GM10248 (cell line): ENCODE measurements around the gene CCDC102A.

Experiments
- CTCF ChIA-PET: fragments of 300-600 bp; sonication (Branson Sonifier 250); formaldehyde crosslinking; extraction: SDS; loops from one replicate; lab custom pipeline; 2021; ENCODE audit warnings: antibody characterized with exemption; lab: Yijun Ruan, JAX
- POLR2A ChIA-PET: fragments of 350-650 bp; sonication (Branson Sonifier 250); formaldehyde crosslinking; extraction: SDS; loops from one replicate; lab custom pipeline; 2020; ENCODE audit warnings: antibody characterized with exemption; lab: Yijun Ruan, JAX
- DNase-seq: peaks from one replicate; pipeline ENCODE4 v3.0.0; 2012; ENCODE audit errors: extremely low spot score
- CTCF ChIP-seq: IDR thresholded peaks from 2 replicates; pipeline ENCODE4 v1.5.1; 2012; ENCODE audit warnings: mild to moderate bottlenecking, low read depth; ENCODE audit errors: extremely low read depth, missing control alignments, control extremely low read depth

Gene CCDC102A

GRCh38 chr16:57514371-57514770, 22.0 kb downstream of the CCDC102A start:
- CTCF ChIA-PET: interaction anchor here (0.6 to 2.0 kb wide), 8 partner anchors 11 to 214 kb away, joined by 3 to 8 read pairs (median 3); partner anchors contain the start of genes DOK4 and POLR2C
- no peak for TF ChIP-seq CTCF
- DNase-seq: no peak
- POLR2A ChIA-PET: no interaction called here

DNA sequence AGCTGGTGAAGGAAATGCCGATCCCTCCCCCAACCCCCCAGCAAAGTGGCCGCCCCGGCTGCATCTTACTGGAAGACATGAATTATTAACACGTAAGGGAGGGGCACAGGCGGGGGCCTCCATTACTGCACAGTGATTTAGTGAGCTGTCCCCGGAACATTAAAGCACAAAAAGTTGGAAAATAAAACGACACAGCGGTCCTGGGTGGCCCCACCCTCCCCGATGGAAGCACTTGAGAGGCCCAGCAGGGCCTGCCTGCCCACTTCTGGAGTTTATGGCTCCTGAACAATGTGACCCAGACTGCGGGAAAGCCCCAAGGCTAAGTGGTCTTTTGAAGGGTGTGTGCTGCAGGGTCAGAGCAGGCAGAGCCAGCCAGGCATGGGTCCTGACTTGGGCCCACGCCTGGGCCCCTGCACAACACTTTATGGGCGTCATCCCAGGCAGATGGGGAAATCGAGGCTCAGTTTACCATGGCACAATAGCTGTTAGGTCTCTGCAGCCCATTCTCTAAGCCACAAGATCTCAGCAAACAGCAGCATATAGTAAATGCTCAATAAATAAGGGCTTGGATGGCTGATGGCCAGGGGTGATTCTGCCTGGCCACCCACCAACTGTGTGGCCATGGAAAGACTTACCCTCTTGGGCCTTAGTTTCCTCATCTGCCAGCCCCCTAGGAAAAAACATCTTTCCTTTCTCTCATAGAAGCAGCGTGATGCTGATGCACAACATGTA, 22.8 kb downstream of the CCDC102A start:
- ChIA-PET POLR2A (no interaction called here), CTCF (interaction anchor here (0.7 to 2.0 kb wide), 10 partner anchors 10 to 213 kb away, joined by 3 to 8 read pairs (median 4); partner anchors contain the start of gene POLR2C)
- DNase-seq: no peak
- TF ChIP-seq CTCF: no peak

- TF ChIP-seq CTCF: no peak
- CTCF ChIA-PET: interaction anchor here (1.0 to 4.8 kb wide), 3 partner anchors 7 to 133 kb away, joined by 3 to 48 read pairs (median 3); no protein-coding TSS in a partner anchor
- POLR2A ChIA-PET: no interaction called here
- DNase-seq: no peak
Observed at GRCh38 chr16:57512296-57513001, 23.9 kb downstream of the CCDC102A start.

- CTCF ChIA-PET: interaction anchor here (1.1 to 4.8 kb wide), 2 partner anchors 9 to 23 kb away, joined by 3 to 48 read pairs; no protein-coding TSS in a partner anchor
- POLR2A ChIA-PET: no interaction called here
- no peak for DNase-seq
- TF ChIP-seq CTCF: no peak
Observed at GRCh38 chr16:57510016-57510871, 26.1 kb downstream of the CCDC102A start.

DNA sequence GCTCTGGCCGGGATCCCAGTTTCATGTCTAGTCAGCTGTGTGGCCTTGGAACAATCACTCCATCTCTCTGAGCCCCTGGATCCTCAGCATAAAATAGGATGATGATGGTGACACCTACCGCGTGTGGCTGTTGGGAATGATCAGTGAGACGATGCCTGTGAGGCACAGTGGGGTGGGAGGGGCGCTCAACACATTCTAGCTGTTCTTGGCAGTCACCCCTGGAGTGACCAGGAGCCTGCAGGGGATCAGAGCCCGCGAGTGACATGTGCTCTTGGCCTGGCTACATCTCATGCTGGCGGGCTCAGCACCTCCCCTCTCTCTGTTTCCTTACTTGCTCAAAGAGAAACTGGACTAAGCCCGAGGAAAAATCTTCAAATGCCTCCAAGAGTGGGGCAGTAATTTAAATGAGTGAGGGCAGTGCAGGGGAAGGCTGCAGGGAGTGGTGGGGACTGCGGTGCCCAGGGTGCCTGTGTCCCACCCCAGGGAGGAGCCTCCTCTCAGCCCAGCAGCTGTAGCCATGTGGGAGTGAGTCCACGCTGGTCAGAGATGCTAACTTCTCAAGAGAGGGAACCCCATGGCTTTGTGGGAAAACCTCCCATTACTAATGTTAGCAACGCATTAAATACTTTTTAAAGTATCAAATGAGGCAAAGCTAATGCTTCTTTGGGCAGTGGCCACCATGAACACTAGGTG, 27.0 kb downstream of the CCDC102A start:
- ChIA-PET POLR2A (no interaction called here), CTCF (interaction anchor here (1.1 to 4.8 kb wide), 3 partner anchors 10 to 47 kb away, joined by 3 to 48 read pairs (median 3); partner anchors contain the start of gene POLR2C)
- TF ChIP-seq CTCF: no peak
- no peak for DNase-seq
